GM12892 (cell line): ENCODE data around the gene CRYAB.

Source experiments
- POLR2A ChIP-seq: IDR thresholded peaks from 2 replicates; pipeline ENCODE4 v1.6.1; 2011; ENCODE audit warnings: low read depth, low read length, control low read depth
- POLR2AphosphoS5 ChIP-seq: IDR thresholded peaks from 2 replicates; pipeline ENCODE4 v1.6.1; 2011; ENCODE audit warnings: low read depth, low read length, control low read depth

DNA sequence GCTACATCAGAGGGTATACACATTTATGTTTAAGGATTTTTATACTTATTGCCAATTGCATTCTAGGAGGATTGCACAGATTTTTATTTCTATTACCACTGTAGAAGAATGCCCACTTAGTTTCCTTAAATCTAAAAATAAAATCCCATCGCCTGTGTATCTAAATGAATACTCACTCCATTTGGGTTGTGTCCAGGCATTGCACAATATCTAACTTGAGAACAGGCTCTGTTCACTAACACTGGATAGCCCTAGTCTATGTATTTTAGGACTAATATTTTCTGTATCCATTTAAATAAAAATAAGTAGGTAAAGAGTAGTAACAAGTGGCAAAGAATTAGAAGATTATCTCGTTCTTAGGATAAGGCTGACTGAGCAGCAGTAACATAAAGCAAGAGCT, 11.2 kb upstream of the CRYAB start:
- TF ChIP-seq POLR2A = no peak
- no peak for TF ChIP-seq POLR2AphosphoS5
